ENCODE data around the gene PTPRQ.

Gene PTPRQ

GRCh38 chr12:80598004-80598606, 154.1 kb downstream of the PTPRQ start:
- in situ Hi-C loops (cut with HindIII; ENCODE audit: low pct_unique_long_range_greater_than_20kb, low sequenced_read_pairs): no loop called here
- DNase-seq (ENCODE audit: low read depth in 1 of 2, low spot score in 1 of 2): peak in 1 of 2 experiments; percentile 70
- TF ChIP-seq JUND (IDR thresholded peaks at IDR 0.05; ENCODE audit: low read depth): no peak

GRCh38 chr12:80602455-80602854, 158.4 kb downstream of the PTPRQ start:
- TF ChIP-seq JUND (IDR thresholded peaks at IDR 0.05; ENCODE audit: low read depth): no peak
- no peak for DNase-seq (ENCODE audit: low read depth in 1 of 2, low spot score in 1 of 2)
- in situ Hi-C loops (cut with HindIII; ENCODE audit: low pct_unique_long_range_greater_than_20kb, low sequenced_read_pairs): no loop called here

GRCh38 chr12:80607361-80608135, 163.5 kb downstream of the PTPRQ start:
- in situ Hi-C loops (cut with HindIII; ENCODE audit: low pct_unique_long_range_greater_than_20kb, low sequenced_read_pairs): no loop called here
- no peak for TF ChIP-seq JUND (IDR thresholded peaks at IDR 0.05; ENCODE audit: low read depth)
- DNase-seq (ENCODE audit: low read depth in 1 of 2, low spot score in 1 of 2): peak in 1 of 2 experiments; percentile 32

GRCh38 chr12:80617733-80618132, 173.7 kb downstream of the PTPRQ start:
- TF ChIP-seq JUND (IDR thresholded peaks at IDR 0.05; ENCODE audit: low read depth): no peak
- no peak for DNase-seq (ENCODE audit: low read depth in 1 of 2, low spot score in 1 of 2)
- in situ Hi-C loops (cut with HindIII; ENCODE audit: low pct_unique_long_range_greater_than_20kb, low sequenced_read_pairs): no loop called here

- no peak for TF ChIP-seq JUND (IDR thresholded peaks at IDR 0.05; ENCODE audit: low read depth)
- in situ Hi-C loops (cut with HindIII; ENCODE audit: low pct_unique_long_range_greater_than_20kb, low sequenced_read_pairs): no loop called here
Observed at GRCh38 chr12:80620281-80620680, 176.2 kb downstream of the PTPRQ start.

GRCh38 chr12:80622271-80622670, 178.2 kb downstream of the PTPRQ start:
- DNase-seq (ENCODE audit: low read depth in 1 of 2, low spot score in 1 of 2): peak in 1 of 2 experiments; percentile 49
- in situ Hi-C loops (cut with HindIII; ENCODE audit: low pct_unique_long_range_greater_than_20kb, low sequenced_read_pairs): no loop called here
- no peak for TF ChIP-seq JUND (IDR thresholded peaks at IDR 0.05; ENCODE audit: low read depth)

More at GRCh38 chr12:80620281-80620680, 176.2 kb downstream of the PTPRQ start:
- DNase-seq (ENCODE audit: low read depth in 1 of 2, low spot score in 1 of 2): no peak

GRCh38 chr12:80625051-80625450, 181.0 kb downstream of the PTPRQ start:
- no peak for TF ChIP-seq JUND (IDR thresholded peaks at IDR 0.05; ENCODE audit: low read depth)
- in situ Hi-C loops (cut with HindIII; ENCODE audit: low pct_unique_long_range_greater_than_20kb, low sequenced_read_pairs): no loop called here
- DNase-seq (ENCODE audit: low read depth in 1 of 2, low spot score in 1 of 2): no peak

GRCh38 chr12:80625901-80626300, 181.9 kb downstream of the PTPRQ start:
- in situ Hi-C loops (cut with HindIII; ENCODE audit: low pct_unique_long_range_greater_than_20kb, low sequenced_read_pairs): no loop called here
- peak in 1 of 2 experiments; percentile 12 for DNase-seq (ENCODE audit: low read depth in 1 of 2, low spot score in 1 of 2)
- TF ChIP-seq JUND (IDR thresholded peaks at IDR 0.05; ENCODE audit: low read depth): no peak

- DNase-seq (ENCODE audit: low read depth in 1 of 2, low spot score in 1 of 2): no peak
- TF ChIP-seq JUND (IDR thresholded peaks at IDR 0.05; ENCODE audit: low read depth): no peak
- in situ Hi-C loops (cut with HindIII; ENCODE audit: low pct_unique_long_range_greater_than_20kb, low sequenced_read_pairs): no loop called here
Observed at GRCh38 chr12:80627782-80628181, 183.7 kb downstream of the PTPRQ start.

GRCh38 chr12:80632835-80633234, 188.8 kb downstream of the PTPRQ start:
- no peak for TF ChIP-seq JUND (IDR thresholded peaks at IDR 0.05; ENCODE audit: low read depth)
- in situ Hi-C loops (cut with HindIII; ENCODE audit: low pct_unique_long_range_greater_than_20kb, low sequenced_read_pairs): no loop called here
- peak; percentile 27 to 66 for DNase-seq (ENCODE audit: low read depth in 1 of 2, low spot score in 1 of 2)

GRCh38 chr12:80634903-80635302, 190.9 kb downstream of the PTPRQ start:
- no peak for TF ChIP-seq JUND (IDR thresholded peaks at IDR 0.05; ENCODE audit: low read depth)
- in situ Hi-C loops (cut with HindIII; ENCODE audit: low pct_unique_long_range_greater_than_20kb, low sequenced_read_pairs): no loop called here
- no peak for DNase-seq (ENCODE audit: low read depth in 1 of 2, low spot score in 1 of 2)

- no peak for DNase-seq (ENCODE audit: low read depth in 1 of 2, low spot score in 1 of 2)
- no peak for TF ChIP-seq JUND (IDR thresholded peaks at IDR 0.05; ENCODE audit: low read depth)
- in situ Hi-C loops (cut with HindIII; ENCODE audit: low pct_unique_long_range_greater_than_20kb, low sequenced_read_pairs): no loop called here
Observed at GRCh38 chr12:80636832-80637231, 192.8 kb downstream of the PTPRQ start.

GRCh38 chr12:80641936-80642335, 197.9 kb downstream of the PTPRQ start:
- TF ChIP-seq JUND (IDR thresholded peaks at IDR 0.05; ENCODE audit: low read depth): no peak
- in situ Hi-C loops (cut with HindIII; ENCODE audit: low pct_unique_long_range_greater_than_20kb, low sequenced_read_pairs): no loop called here
- no peak for DNase-seq (ENCODE audit: low read depth in 1 of 2, low spot score in 1 of 2)

Measured in T47D (cell line).